ENCODE measurements around the gene PACRG.

Gene PACRG

GRCh38 chr6:163152701-163153100, 424.9 kb downstream of the PACRG start:
- Histone ChIP-seq H3K36me3 (no peaks in the 10 kb centered on the region), H3K4me3 (ENCODE audit: low read depth in 1 of 2, low read length in 1 of 2) (no peak overlapping the region), H3K9me3 (no peaks in the 10 kb centered on the region), H3K27me3 (peaks cover 13% of the 10 kb centered on the region), H3K4me1 (ENCODE audit: control insufficient read depth in 1 of 2, insufficient read depth in 1 of 2, low read depth in 1 of 2, low read length in 1 of 2) (no peaks in the 10 kb centered on the region), H3K27ac (no peak overlapping the region)
- no peak for TF ChIP-seq CTCF (IDR thresholded peaks at IDR 0.05)

GRCh38 chr6:163159110-163159509, 431.3 kb downstream of the PACRG start:
- no peak for TF ChIP-seq CTCF (IDR thresholded peaks at IDR 0.05)
- H3K4me3 ChIP-seq (ENCODE audit: low read depth in 1 of 2, low read length in 1 of 2): no peak overlapping the region
- H3K9me3 ChIP-seq: no peaks in the 10 kb centered on the region
- no peaks in the 10 kb centered on the region for H3K27me3 ChIP-seq
- no peak overlapping the region for H3K27ac ChIP-seq
- H3K36me3 ChIP-seq: no peaks in the 10 kb centered on the region
- no peaks in the 10 kb centered on the region for H3K4me1 ChIP-seq (ENCODE audit: control insufficient read depth in 1 of 2, insufficient read depth in 1 of 2, low read depth in 1 of 2, low read length in 1 of 2)

- Histone ChIP-seq H3K27me3 (no peaks in the 10 kb centered on the region), H3K9me3 (no peaks in the 10 kb centered on the region), H3K27ac (no peak overlapping the region), H3K4me3 (ENCODE audit: low read depth in 1 of 2, low read length in 1 of 2) (no peak overlapping the region), H3K36me3 (no peaks in the 10 kb centered on the region), H3K4me1 (ENCODE audit: control insufficient read depth in 1 of 2, insufficient read depth in 1 of 2, low read depth in 1 of 2, low read length in 1 of 2) (no peaks in the 10 kb centered on the region)
- no peak for TF ChIP-seq CTCF (IDR thresholded peaks at IDR 0.05)
These were observed 431.9 kb downstream of the PACRG start for GRCh38 chr6:163159689-163160088.

- no peaks in the 10 kb centered on the region for H3K27me3 ChIP-seq
- no peaks in the 10 kb centered on the region for H3K4me1 ChIP-seq (ENCODE audit: control insufficient read depth in 1 of 2, insufficient read depth in 1 of 2, low read depth in 1 of 2, low read length in 1 of 2)
- no peak overlapping the region for H3K4me3 ChIP-seq (ENCODE audit: low read depth in 1 of 2, low read length in 1 of 2)
- TF ChIP-seq CTCF (IDR thresholded peaks at IDR 0.05): no peak
- no peaks in the 10 kb centered on the region for H3K36me3 ChIP-seq
- no peak overlapping the region for H3K27ac ChIP-seq
- no peaks in the 10 kb centered on the region for H3K9me3 ChIP-seq
These were observed 434.5 kb downstream of the PACRG start for GRCh38 chr6:163162007-163162873.

- TF ChIP-seq CTCF (IDR thresholded peaks at IDR 0.05): no peak
- Histone ChIP-seq H3K27ac (no peak overlapping the region), H3K4me1 (ENCODE audit: control insufficient read depth in 1 of 2, insufficient read depth in 1 of 2, low read depth in 1 of 2, low read length in 1 of 2) (no peaks in the 10 kb centered on the region), H3K4me3 (ENCODE audit: low read depth in 1 of 2, low read length in 1 of 2) (no peak overlapping the region), H3K9me3 (no peaks in the 10 kb centered on the region), H3K36me3 (no peaks in the 10 kb centered on the region), H3K27me3 (peaks cover 2% of the 10 kb centered on the region)
These were observed 435.1 kb downstream of the PACRG start for GRCh38 chr6:163162874-163163213.

Measured in neutrophil (primary cell).